Suprapubic skin (tissue), 3 donors: ENCODE measurements around the gene RPS24.

ENCODE experiments used
- POLR2AphosphoS5 ChIP-seq, 3 donors: sonication (generic); formaldehyde crosslinking; IDR thresholded peaks; one replicate each; pipeline ENCODE4 v1.6.1; 2017; ENCODE audit warnings: antibody characterized with exemption in 3 of 3
- TF ChIP-seq, protein P1 (sequence below), 2 donors: fragments of 200-600 bp in 1 of 2; fragments of 450-650 bp in 1 of 2; sonication (generic) in 1 of 2; IDR thresholded peaks; one replicate each; pipeline ENCODE4 v1.5.1; 2016 to 2019; ENCODE audit warnings: antibody characterized with exemption in 2 of 2, mild to moderate bottlenecking in 1 of 2, moderate library complexity in 1 of 2

DNA sequence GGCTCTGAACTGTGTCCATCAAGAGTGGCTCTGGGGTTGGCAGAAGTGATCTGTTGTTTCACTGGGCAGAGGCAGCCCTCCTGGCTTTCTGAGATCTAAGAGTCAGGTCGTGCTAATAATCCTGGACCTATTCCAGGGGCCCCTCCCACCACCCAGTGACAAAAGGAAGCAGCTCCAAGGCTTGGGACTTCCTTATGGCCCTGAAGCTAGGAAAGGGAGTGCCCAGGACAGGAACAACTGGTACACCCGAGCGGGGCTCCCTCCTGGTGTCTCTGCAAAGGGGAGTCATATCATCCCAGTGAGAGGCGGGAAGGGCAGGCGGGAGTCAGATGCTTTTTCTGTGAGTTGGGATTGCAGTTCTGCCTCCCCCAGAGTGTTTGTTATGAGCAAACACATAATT, 32.3 kb downstream of the RPS24 start:
- no peak for TF ChIP-seq POLR2AphosphoS5 (IDR thresholded peaks at IDR 0.05)
- TF ChIP-seq, protein P1, sequence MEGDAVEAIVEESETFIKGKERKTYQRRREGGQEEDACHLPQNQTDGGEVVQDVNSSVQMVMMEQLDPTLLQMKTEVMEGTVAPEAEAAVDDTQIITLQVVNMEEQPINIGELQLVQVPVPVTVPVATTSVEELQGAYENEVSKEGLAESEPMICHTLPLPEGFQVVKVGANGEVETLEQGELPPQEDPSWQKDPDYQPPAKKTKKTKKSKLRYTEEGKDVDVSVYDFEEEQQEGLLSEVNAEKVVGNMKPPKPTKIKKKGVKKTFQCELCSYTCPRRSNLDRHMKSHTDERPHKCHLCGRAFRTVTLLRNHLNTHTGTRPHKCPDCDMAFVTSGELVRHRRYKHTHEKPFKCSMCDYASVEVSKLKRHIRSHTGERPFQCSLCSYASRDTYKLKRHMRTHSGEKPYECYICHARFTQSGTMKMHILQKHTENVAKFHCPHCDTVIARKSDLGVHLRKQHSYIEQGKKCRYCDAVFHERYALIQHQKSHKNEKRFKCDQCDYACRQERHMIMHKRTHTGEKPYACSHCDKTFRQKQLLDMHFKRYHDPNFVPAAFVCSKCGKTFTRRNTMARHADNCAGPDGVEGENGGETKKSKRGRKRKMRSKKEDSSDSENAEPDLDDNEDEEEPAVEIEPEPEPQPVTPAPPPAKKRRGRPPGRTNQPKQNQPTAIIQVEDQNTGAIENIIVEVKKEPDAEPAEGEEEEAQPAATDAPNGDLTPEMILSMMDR (IDR thresholded peaks at IDR 0.05), result no peak
